ENCODE measurements around the gene SPZ1. TPM values are rescaled to one million over a fixed set of nuclear protein-coding genes. Genes with fewer than 3 reads are reported as not detected.

The SPZ1 gene
- total RNA-seq, 3 donors from 2014 or later = not detected

DNA sequence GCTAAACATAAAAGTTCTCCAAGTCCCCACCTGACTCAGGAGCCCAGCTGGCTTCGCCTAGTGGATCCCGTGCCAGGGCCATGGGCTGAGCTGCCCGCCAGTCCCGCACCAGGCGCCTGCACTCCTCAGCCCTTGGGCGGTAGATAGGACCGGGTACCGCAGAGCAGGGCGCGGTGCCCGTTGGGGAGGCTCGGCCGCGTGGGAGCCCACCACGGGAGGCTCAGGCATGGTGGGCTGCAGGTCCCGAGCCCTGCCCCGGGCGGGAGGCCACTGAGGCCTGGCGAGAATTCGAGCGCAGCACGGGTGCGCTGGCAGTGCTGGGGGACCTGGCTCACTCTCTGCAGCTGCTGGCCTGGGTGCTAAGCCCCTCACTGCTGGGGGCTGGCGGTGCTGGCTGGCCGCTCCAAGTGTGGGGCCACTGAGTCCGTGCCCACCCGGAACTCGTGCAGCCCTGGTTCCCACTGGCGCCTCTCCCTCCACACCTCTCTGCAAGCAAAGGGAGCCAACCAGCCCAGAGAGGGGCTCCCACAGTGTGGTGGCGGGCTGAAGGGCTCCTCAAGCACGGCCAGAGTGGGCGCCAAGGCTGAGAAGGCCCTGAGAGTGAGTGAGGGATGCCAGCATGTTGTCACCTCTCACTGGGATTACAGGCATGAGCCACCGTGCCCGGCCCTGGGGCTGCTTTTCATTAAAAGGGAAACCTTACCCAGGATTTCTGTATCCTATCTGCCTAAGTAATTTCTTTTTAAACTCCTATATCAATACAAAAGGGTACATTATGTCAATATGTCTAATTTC is 9.7 kb upstream of the SPZ1 start:
- DNase-seq = no peak
- Histone ChIP-seq H3K9me3 (no peaks in the 10 kb centered on the region), H3K4me3 (no peak overlapping the region), H3K4me1 (ENCODE audit: low read depth) (no peaks in the 10 kb centered on the region), H3K36me3 (ENCODE audit: low read depth) (no peaks in the 10 kb centered on the region)
- TF ChIP-seq, protein P1, sequence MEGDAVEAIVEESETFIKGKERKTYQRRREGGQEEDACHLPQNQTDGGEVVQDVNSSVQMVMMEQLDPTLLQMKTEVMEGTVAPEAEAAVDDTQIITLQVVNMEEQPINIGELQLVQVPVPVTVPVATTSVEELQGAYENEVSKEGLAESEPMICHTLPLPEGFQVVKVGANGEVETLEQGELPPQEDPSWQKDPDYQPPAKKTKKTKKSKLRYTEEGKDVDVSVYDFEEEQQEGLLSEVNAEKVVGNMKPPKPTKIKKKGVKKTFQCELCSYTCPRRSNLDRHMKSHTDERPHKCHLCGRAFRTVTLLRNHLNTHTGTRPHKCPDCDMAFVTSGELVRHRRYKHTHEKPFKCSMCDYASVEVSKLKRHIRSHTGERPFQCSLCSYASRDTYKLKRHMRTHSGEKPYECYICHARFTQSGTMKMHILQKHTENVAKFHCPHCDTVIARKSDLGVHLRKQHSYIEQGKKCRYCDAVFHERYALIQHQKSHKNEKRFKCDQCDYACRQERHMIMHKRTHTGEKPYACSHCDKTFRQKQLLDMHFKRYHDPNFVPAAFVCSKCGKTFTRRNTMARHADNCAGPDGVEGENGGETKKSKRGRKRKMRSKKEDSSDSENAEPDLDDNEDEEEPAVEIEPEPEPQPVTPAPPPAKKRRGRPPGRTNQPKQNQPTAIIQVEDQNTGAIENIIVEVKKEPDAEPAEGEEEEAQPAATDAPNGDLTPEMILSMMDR (IDR thresholded peaks at IDR 0.05) = no peak
- no peak for ATAC-seq
- intact Hi-C loops (cut with DNase I, micrococcal nuclease) = loop anchor here in 1 of 2 donors (5.0 kb wide), 1 partner anchor 218 kb away; no protein-coding TSS in a partner anchor

DNA sequence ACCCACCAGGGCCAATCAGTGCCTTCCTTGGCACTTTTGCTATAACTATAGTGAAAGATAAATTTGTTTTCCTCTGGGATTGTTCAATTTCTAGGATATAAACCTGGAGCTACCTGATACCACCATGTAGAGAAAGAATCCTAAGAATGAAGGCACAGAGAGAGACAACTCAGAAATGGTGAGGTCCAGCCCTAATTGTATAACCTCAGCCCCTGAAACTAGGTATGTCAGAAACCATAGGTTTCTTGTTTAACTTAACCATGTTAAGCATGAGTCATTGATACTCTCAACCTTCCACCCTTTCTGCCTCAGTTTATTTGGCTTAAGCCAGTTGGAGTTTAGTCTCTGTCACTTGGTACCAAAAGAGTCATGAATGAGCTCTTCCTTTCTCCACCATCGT is 4.6 kb upstream of the SPZ1 start:
- TF ChIP-seq, protein P1 (IDR thresholded peaks at IDR 0.05) = no peak
- DNase-seq (no peak), ATAC-seq (no peak)
- H3K4me1 ChIP-seq (ENCODE audit: low read depth) = no peaks in the 10 kb centered on the region
- intact Hi-C loops (cut with DNase I, micrococcal nuclease) = no loop called here
- H3K36me3 ChIP-seq (ENCODE audit: low read depth) = no peaks in the 10 kb centered on the region
- no peak overlapping the region for H3K4me3 ChIP-seq
- H3K9me3 ChIP-seq = no peaks in the 10 kb centered on the region

DNA sequence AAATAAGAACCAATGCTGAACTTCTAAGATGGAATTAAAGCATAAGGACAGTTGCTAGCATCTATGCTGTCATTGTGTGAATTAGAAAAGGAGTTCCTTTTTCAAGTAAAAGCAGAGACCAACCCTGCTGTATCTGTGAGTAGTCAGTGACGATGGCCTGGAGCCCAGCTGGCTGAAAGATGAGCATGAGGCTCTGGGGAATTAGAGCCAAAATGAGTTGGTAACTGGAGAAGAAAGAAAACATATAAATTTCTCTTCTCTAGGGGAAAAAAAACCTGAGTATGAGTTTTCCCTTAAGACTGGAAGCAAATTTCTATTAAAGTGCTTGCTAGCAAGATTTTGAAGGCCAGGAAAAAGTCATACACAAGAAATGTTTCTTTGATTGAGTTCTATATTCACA is 1.6 kb upstream of the SPZ1 start:
- DNase-seq (no peak), ATAC-seq (no peak)
- no peaks in the 10 kb centered on the region for H3K4me1 ChIP-seq (ENCODE audit: low read depth)
- TF ChIP-seq, protein P1 (IDR thresholded peaks at IDR 0.05) = no peak
- intact Hi-C loops (cut with DNase I, micrococcal nuclease) = no loop called here
- H3K4me3 ChIP-seq = no peak overlapping the region
- no peaks in the 10 kb centered on the region for H3K36me3 ChIP-seq (ENCODE audit: low read depth)
- no peaks in the 10 kb centered on the region for H3K9me3 ChIP-seq

DNA sequence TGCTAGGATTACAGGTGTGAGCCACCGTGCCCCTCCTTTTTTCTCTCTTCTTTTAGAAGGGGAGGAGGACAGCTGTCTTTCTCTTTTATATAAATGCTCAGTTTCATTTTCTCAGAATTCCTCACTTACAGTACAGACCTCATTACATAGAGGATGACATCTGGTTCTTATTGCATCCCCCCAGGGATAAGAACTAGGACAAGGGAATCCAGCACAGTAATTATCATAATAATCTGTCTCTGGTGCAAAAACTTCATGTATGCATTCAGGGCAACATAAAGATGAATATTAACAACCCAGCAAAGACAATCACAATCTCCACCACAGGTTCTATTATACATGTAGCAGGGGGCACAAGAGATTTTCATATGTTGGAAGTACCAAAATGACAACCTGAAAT is 5.1 kb downstream of the SPZ1 start:
- intact Hi-C loops (cut with DNase I, micrococcal nuclease) = no loop called here
- H3K4me1 ChIP-seq (ENCODE audit: low read depth) = no peaks in the 10 kb centered on the region
- ATAC-seq (no peak), DNase-seq (no peak)
- TF ChIP-seq, protein P1 (IDR thresholded peaks at IDR 0.05) = no peak
- no peaks in the 10 kb centered on the region for H3K9me3 ChIP-seq
- no peak overlapping the region for H3K4me3 ChIP-seq
- H3K36me3 ChIP-seq (ENCODE audit: low read depth) = no peaks in the 10 kb centered on the region

DNA sequence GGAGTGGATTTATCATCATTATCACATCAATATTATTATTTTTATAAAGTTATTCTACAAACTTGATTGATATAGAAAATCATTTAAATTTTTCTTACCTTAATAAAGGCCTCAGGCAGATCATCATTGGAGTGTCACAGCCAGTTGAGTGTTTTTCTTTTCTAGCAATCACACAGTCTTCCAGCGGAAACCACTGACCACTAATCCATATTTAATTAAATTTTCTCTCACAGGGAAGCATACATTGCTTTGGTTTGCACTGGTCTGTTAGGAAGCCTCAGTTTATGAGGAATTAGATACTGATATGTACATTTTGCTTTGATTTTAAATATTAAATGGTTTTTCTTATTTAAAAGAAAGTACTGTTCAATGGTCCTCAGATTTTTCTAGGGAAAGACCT is 6.7 kb downstream of the SPZ1 start:
- intact Hi-C loops (cut with DNase I, micrococcal nuclease) = no loop called here
- H3K4me3 ChIP-seq = no peak overlapping the region
- ATAC-seq = no peak

More for the DNA sequence above, 6.7 kb downstream of the SPZ1 start:
- TF ChIP-seq, protein P1 (IDR thresholded peaks at IDR 0.05) = no peak
- Histone ChIP-seq H3K9me3 (no peaks in the 10 kb centered on the region), H3K36me3 (ENCODE audit: low read depth) (no peaks in the 10 kb centered on the region), H3K4me1 (ENCODE audit: low read depth) (no peaks in the 10 kb centered on the region)
- DNase-seq = no peak

All from mucosa of descending colon (tissue), 3 donors.